GM10248 (cell line): ENCODE results near the gene MYL11.
"Not testable (repeated sequence)": the region's sequence is repeated elsewhere in the genome, so short reads cannot be mapped to it uniquely, and the experiment has no call there.

ENCODE experiments used
- CTCF ChIA-PET: fragments of 300-600 bp; sonication (Branson Sonifier 250); formaldehyde crosslinking; extraction: SDS; loops from one replicate; lab custom pipeline; 2021; ENCODE audit warnings: antibody characterized with exemption; lab: Yijun Ruan, JAX
- POLR2A ChIA-PET: fragments of 350-650 bp; sonication (Branson Sonifier 250); formaldehyde crosslinking; extraction: SDS; loops from one replicate; lab custom pipeline; 2020; ENCODE audit warnings: antibody characterized with exemption; lab: Yijun Ruan, JAX
- DNase-seq: peaks from one replicate; pipeline ENCODE4 v3.0.0; 2012; ENCODE audit errors: extremely low spot score
- CTCF ChIP-seq: IDR thresholded peaks from 2 replicates; pipeline ENCODE4 v1.5.1; 2012; ENCODE audit warnings: mild to moderate bottlenecking, low read depth; ENCODE audit errors: extremely low read depth, missing control alignments, control extremely low read depth

The MYL11 gene

GRCh38 chr16:30374538-30374937, at the start of gene MYL11:
TSS of gene MYL11 (plus strand) at chr16:30374802. CDS start at chr16:30374858, 56 bp downstream.
- ChIA-PET CTCF (no interaction called here), POLR2A (no interaction called here)
- no peak for DNase-seq
- no peak for TF ChIP-seq CTCF

- CTCF ChIA-PET = interaction anchor here (1.1 to 1.5 kb wide), 3 partner anchors 75 to 324 kb away, joined by 3 to 5 read pairs (median 5); no protein-coding TSS in a partner anchor
- DNase-seq = peak; percentile 73
- POLR2A ChIA-PET = not testable (repeated sequence)
Measured at GRCh38 chr16:30334473-30334989, 40.1 kb upstream of the MYL11 start.

- POLR2A ChIA-PET = not testable (repeated sequence)
- peak; percentile 65 for DNase-seq
- CTCF ChIA-PET = interaction anchor here (1.0 to 1.7 kb wide), 6 partner anchors 14 to 324 kb away, joined by 3 to 5 read pairs (median 3); no protein-coding TSS in a partner anchor
Measured at GRCh38 chr16:30335028-30335597, 39.5 kb upstream of the MYL11 start.

GRCh38 chr16:30335598-30336474, 38.8 kb upstream of the MYL11 start:
- ChIA-PET CTCF (interaction anchor here (1.0 to 1.7 kb wide), 6 partner anchors 13 to 323 kb away, joined by 3 to 5 read pairs (median 3); no protein-coding TSS in a partner anchor), POLR2A (interaction anchor here (0.5 kb wide), 1 partner anchor 261 kb away, joined by 4 read pairs; no protein-coding TSS in a partner anchor)
- no peak for TF ChIP-seq CTCF
- no peak for DNase-seq

GRCh38 chr16:30337964-30338357, 36.6 kb upstream of the MYL11 start:
- CTCF ChIA-PET = interaction anchor here (1.0 kb wide), 1 partner anchor 9 kb away, joined by 3 read pairs; no protein-coding TSS in a partner anchor
- DNase-seq, POLR2A ChIA-PET: not testable (repeated sequence)

- DNase-seq, POLR2A ChIA-PET: not testable (repeated sequence)
- CTCF ChIA-PET = interaction anchor here (1.0 kb wide), 1 partner anchor 9 kb away, joined by 3 read pairs; no protein-coding TSS in a partner anchor
Measured at GRCh38 chr16:30338715-30339114, 35.9 kb upstream of the MYL11 start.

- DNase-seq = no peak
- TF ChIP-seq CTCF = no peak
- ChIA-PET POLR2A (interaction anchor here (0.7 kb wide), 1 partner anchor 32 kb away, joined by 12 read pairs; no protein-coding TSS in a partner anchor), CTCF (no interaction called here)
Measured at GRCh38 chr16:30340621-30341020, 34.0 kb upstream of the MYL11 start.

GRCh38 chr16:30341971-30342370, 32.6 kb upstream of the MYL11 start:
- POLR2A ChIA-PET, CTCF ChIA-PET, DNase-seq: not testable (repeated sequence)

- TF ChIP-seq CTCF = no peak
- POLR2A ChIA-PET = no interaction called here
- CTCF ChIA-PET = interaction anchor here (1.2 to 3.3 kb wide), 3 partner anchors 10 to 67 kb away, joined by 3 to 10 read pairs (median 4); partner anchors contain the start of gene CD2BP2
- no peak for DNase-seq
Measured at GRCh38 chr16:30342751-30343490, 31.7 kb upstream of the MYL11 start.

- POLR2A ChIA-PET = not testable (repeated sequence)
- CTCF ChIA-PET = interaction anchor here (1.2 to 3.3 kb wide), 3 partner anchors 9 to 66 kb away, joined by 3 to 10 read pairs (median 4); partner anchors contain the start of gene CD2BP2
Measured at GRCh38 chr16:30343491-30343820, 31.1 kb upstream of the MYL11 start.

More at GRCh38 chr16:30343491-30343820, 31.1 kb upstream of the MYL11 start:
- DNase-seq = not testable (repeated sequence)
